Measurements from ENCODE around the gene STRBP. TPM values are rescaled to one million over a fixed set of nuclear protein-coding genes. Genes with fewer than 3 reads are reported as not detected.

Gene STRBP
- total and polyA plus RNA-seq, 2 of the 4 experiments (the other 2 are of a cell fraction), result 2.1 to 2.5 TPM

DNA sequence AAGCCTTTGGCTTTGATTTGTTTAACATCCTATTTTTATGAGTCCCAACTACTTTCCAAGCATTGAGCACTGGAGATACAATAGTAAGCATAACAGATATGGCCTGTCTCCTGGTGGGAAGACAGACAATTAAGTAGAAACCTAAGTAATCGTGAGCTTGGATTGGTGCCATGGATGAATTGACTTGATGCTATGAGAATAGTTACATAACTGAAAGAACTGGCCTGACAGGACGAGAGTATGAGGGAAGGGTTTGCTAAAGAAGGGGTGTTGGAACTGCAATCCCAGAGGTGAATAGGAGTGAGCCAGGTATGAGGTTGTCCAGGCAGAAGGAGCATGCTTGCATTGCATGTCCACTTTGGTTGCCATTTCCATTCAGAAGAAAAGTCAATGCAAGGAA is 182.5 kb downstream of the STRBP start:
- 33% methylated on average over 1 of the region's 2 CpGs; no CpG with 5 or more reads in 1 of the 2 experiments for WGBS, 2 experiments (ENCODE audit: extremely low coverage in 2 of 2, insufficient read length in 1 of 2)
- BruUV-seq (replicated peaks), result no TSS peak
- Histone ChIP-seq H2BK5ac (ENCODE audit: low read depth, low read length, poor library complexity, severe bottlenecking) (no peak overlapping the region), H2AK9ac (replicated peaks; ENCODE audit: low read depth, low read length, poor library complexity) (no peak overlapping the region), H2AK5ac (ENCODE audit: low read depth, low read length) (no peak overlapping the region), H3K27ac (ENCODE audit: insufficient read depth, low read length) (no peak overlapping the region), H3K4ac (ENCODE audit: low read depth, low read length) (no peak overlapping the region), H3K9ac (ENCODE audit: low read depth, low read length) (no peak overlapping the region), H3K36me3 (ENCODE audit: control insufficient read depth, insufficient read depth, low read length) (peaks cover 18% of the 10 kb centered on the region), H4K8ac (ENCODE audit: low read depth in 2 of 2, low read length in 2 of 2) (no peak overlapping the region), H3K79me1 (ENCODE audit: low read depth in 1 of 2, low read length in 2 of 2) (peaks cover 0 to 4% of the 10 kb centered on the region in 2 experiments; a peak in 2 of 4 replicates), H2BK15ac (ENCODE audit: low read depth, low read length) (no peak overlapping the region), H3K9me1 (ENCODE audit: insufficient read depth, low read length) (peaks cover 8% of the 10 kb centered on the region; the same call in 1 of the 2 replicates), H4K91ac (ENCODE audit: insufficient read depth, low read depth, low read length) (no peak overlapping the region), H3K18ac (ENCODE audit: low read depth, low read length) (no peak overlapping the region), H4K5ac (ENCODE audit: low read depth, low read length) (no peak overlapping the region), H2AFZ (replicated peaks; ENCODE audit: low read length, poor library complexity) (no peak overlapping the region), H3K4me3 (ENCODE audit: insufficient read depth, low read depth, low read length) (no peak overlapping the region), H3K4me2 (ENCODE audit: low read depth, low read length) (no peak overlapping the region), H3K56ac (ENCODE audit: extremely low read depth, insufficient read depth, low read length) (no peak overlapping the region), H3K23ac (ENCODE audit: low read depth, low read length) (no peak overlapping the region), H3K9me3 (ENCODE audit: control insufficient read depth, insufficient read depth, low read length) (no peaks in the 10 kb centered on the region), H2BK20ac (ENCODE audit: low read depth, low read length) (no peak overlapping the region), H3K27me3 (ENCODE audit: control insufficient read depth, insufficient read depth, low read length) (no peaks in the 10 kb centered on the region), H4K20me1 (ENCODE audit: insufficient read depth, low read length) (no peaks in the 10 kb centered on the region), H2BK120ac (ENCODE audit: low read depth, low read length) (no peak overlapping the region), H3K4me1 (ENCODE audit: control insufficient read depth, insufficient read depth, low read length) (peaks cover 3% of the 10 kb centered on the region), H3K14ac (replicated peaks; ENCODE audit: low read depth, low read length) (no peak overlapping the region)
- ATAC-seq (ENCODE audit: low read depth) (no peak), DNase-seq (no peak)
- in situ Hi-C loops (cut with MboI; ENCODE audit: low sequenced_read_pairs) (no loop called here), intact Hi-C loops (cut with micrococcal nuclease) (no loop called here), dilution Hi-C loops (cut with HindIII; ENCODE audit: low sequenced_read_pairs, unreplicated experiment) (no loop called here)
- CTCF ChIA-PET, result no interaction called here
- POLR2A ChIA-PET (ENCODE audit: unreplicated experiment), result no interaction called here
- TF ChIP-seq FOS (IDR thresholded peaks at IDR 0.05; ENCODE audit: low read depth, low read length), result no peak
- TF ChIP-seq RAD21 (IDR thresholded peaks at IDR 0.05; ENCODE audit: low read length), result no peak
- TF ChIP-seq, protein P1, sequence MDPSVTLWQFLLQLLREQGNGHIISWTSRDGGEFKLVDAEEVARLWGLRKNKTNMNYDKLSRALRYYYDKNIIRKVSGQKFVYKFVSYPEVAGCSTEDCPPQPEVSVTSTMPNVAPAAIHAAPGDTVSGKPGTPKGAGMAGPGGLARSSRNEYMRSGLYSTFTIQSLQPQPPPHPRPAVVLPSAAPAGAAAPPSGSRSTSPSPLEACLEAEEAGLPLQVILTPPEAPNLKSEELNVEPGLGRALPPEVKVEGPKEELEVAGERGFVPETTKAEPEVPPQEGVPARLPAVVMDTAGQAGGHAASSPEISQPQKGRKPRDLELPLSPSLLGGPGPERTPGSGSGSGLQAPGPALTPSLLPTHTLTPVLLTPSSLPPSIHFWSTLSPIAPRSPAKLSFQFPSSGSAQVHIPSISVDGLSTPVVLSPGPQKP (IDR thresholded peaks at IDR 0.05; ENCODE audit: borderline replicate concordance, low read depth, low read length), result no peak
- TF ChIP-seq, protein P2, sequence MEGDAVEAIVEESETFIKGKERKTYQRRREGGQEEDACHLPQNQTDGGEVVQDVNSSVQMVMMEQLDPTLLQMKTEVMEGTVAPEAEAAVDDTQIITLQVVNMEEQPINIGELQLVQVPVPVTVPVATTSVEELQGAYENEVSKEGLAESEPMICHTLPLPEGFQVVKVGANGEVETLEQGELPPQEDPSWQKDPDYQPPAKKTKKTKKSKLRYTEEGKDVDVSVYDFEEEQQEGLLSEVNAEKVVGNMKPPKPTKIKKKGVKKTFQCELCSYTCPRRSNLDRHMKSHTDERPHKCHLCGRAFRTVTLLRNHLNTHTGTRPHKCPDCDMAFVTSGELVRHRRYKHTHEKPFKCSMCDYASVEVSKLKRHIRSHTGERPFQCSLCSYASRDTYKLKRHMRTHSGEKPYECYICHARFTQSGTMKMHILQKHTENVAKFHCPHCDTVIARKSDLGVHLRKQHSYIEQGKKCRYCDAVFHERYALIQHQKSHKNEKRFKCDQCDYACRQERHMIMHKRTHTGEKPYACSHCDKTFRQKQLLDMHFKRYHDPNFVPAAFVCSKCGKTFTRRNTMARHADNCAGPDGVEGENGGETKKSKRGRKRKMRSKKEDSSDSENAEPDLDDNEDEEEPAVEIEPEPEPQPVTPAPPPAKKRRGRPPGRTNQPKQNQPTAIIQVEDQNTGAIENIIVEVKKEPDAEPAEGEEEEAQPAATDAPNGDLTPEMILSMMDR (conservative IDR thresholded peaks at IDR 0.05; ENCODE audit: low read depth, low read length), result no peak
- TF ChIP-seq POLR2A (IDR thresholded peaks at IDR 0.05; ENCODE audit: low read depth, low read length), result no peak
- no peak for TF ChIP-seq NFE2L2 (IDR thresholded peaks at IDR 0.05; ENCODE audit: low read depth, low read length)
- no peak for TF ChIP-seq CHD1 (IDR thresholded peaks at IDR 0.05; ENCODE audit: low read depth, low read length)
- no peak for TF ChIP-seq SMC3 (IDR thresholded peaks at IDR 0.05; ENCODE audit: low read depth, low read length)

Data from IMR-90 (cell line).